HPDE6-E6E7 (cell line): ENCODE data around the gene CTU2.

ENCODE experiments used
- DNase-seq: peaks from one replicate; pipeline ENCODE4 v3.0.0; 2011; ENCODE audit warnings: missing footprints; ENCODE audit errors: extremely low spot score

Gene CTU2

DNA sequence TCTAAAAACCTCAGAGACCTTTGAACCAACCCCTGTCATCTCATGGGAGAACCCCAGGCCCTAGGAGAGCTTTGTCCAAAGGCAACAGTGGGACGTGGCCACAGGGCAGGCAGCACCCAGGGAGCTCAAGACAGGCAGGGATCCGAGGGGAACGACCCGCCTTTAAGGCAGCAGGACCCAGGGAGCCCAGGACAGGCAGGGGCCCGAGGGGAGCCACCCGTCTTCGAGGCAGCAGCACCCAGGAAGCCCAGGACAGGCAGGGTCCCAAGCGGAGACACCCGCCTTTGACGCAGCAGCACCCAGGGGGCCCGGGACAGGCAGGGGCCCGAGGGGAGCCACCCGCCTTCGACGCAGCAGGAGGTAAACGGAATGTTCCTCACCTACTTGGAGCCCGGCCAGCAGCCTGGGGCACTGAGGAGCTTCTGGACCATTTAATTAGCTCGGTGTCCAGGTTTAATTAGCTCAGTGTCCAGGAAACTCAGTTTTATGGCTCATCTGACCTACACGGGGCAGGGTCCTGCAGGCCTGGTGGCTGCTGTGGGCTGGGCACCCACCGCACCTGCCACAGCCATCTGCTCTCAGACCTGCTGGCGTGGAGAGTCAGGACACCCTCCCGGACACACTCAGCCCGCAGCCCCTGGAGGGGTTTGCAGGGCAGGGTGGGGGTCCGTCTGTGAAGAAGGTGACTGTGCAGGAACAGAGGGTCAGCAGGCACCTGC is 54.3 kb downstream of the CTU2 start:
- DNase-seq: no peak

DNA sequence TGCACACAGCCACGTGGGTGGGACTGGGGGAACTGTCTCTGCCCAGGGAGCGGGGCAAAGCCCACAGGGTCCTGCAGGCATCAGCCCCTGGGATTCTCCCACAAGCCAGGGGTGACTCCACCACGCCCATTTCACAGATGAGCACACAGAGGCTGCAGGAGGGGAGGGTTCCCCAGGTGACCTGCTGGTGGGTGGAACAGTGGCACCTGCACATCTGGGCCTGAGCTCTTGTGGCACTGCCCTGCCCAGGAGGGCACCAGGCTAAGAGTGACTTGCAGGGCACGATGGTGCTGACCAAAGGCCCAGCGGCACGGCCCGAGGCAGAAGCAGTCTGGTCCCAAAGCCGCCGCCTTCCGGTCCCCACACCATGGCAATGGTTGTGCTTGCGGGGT is 54.8 kb downstream of the CTU2 start:
- DNase-seq: no peak

- DNase-seq: no peak
Measured at GRCh38 chr16:88761830-88762229, 55.5 kb downstream of the CTU2 start.

DNA sequence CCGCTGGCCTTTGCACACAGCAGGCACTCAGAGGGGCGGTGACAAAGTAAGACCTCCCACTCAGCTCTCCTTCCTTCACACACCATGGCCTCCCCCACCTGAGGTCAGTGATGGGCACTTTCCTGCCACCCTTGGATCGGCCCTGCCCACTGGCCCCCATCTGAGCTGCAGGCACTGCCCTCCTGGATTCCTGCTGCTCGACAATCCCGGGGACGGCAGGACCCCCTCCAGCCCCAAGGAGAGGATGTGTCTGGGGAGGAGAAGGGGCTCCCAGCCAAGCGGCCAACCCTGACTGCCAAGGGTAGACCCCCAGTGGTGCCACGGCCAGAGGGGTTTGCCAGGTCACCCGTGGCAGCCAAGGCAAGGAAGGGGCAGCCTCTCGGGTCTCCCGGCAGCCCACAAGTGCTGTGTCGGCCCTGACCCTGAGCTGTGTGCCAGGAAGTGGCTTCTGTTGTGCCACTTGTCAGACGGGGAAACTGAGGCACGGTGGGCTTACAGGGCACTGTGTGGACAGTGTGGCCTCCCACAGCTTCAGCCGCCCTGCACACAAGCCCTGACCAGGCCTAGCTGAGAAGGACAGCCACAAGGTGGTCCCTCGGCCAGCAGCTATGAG is 56.1 kb downstream of the CTU2 start:
- DNase-seq: no peak

DNA sequence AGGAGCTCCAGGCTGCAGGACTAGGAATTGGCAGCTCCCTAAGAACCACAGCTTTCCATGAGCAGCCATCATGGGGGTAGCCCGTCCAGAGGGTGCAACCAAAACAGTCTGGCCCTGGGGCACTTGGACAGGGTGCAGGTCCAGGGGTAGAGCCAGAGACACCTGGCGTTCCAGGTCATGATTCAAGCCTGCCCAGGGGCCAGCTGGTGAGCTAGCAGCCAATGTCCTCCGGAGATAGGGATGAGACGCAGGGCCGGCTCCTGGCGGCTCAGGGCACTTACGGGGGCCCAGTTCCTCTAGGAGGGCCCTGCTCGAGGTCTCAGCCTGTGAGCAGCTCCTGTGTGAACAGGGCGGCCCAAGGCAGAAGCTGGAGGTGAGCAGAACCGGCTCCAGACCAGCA is 56.6 kb downstream of the CTU2 start:
- DNase-seq: no peak

- no peak for DNase-seq
Measured at GRCh38 chr16:88763502-88764053, 57.3 kb downstream of the CTU2 start.

GRCh38 chr16:88764080-88764479 is 57.8 kb downstream of the CTU2 start:
- no peak for DNase-seq

- DNase-seq: peak; percentile 96
Measured at GRCh38 chr16:88764913-88765349, 58.6 kb downstream of the CTU2 start.
